Measurements from ENCODE around the gene ACAP2.

ACAP2 gene

DNA sequence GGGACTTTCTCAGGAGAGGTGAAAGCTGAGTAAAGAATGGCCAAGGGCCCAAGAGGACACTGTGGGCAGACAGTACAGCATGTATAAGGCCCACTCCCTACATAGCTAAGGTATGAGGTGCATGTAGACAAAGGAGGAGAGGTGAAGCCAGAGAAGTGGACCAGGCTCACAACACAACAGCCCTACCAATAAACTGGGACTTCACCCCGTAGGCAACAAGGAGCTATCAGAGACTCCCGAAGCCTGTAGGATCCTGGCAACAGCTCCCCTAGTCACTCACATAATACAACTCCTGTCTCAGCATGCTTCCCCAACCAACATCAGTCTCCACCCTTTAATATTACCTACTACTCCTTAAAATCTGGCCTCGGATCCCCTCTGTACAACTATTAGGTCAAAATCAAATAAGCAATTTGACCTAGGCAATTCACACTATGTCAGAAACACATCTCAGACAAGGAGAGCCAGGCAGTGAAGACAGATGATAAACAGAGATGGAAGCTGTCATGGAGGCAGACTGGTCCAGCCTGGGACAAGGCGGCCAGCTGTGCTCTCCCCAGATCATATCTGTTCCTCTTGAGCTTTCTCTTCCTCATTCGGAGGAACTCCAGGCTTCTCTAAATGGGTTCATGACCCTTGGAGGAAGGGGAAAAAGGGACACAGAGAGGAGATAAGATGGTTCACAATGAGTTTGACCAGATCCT is 173.3 kb downstream of the ACAP2 start:
- Histone ChIP-seq H3K27ac (replicated peaks) (no peak overlapping the region), H3K27me3 (ENCODE audit: insufficient read depth, poor library complexity, severe bottlenecking) (no peaks in the 10 kb centered on the region), H3K4me3 (replicated peaks; ENCODE audit: insufficient read depth, low read length) (peak overlapping the region; percentile 70)
- TF ChIP-seq SPI1 (IDR thresholded peaks at IDR 0.05; ENCODE audit: borderline replicate concordance, low read depth): peak; percentile 77
- TF ChIP-seq, protein P1, sequence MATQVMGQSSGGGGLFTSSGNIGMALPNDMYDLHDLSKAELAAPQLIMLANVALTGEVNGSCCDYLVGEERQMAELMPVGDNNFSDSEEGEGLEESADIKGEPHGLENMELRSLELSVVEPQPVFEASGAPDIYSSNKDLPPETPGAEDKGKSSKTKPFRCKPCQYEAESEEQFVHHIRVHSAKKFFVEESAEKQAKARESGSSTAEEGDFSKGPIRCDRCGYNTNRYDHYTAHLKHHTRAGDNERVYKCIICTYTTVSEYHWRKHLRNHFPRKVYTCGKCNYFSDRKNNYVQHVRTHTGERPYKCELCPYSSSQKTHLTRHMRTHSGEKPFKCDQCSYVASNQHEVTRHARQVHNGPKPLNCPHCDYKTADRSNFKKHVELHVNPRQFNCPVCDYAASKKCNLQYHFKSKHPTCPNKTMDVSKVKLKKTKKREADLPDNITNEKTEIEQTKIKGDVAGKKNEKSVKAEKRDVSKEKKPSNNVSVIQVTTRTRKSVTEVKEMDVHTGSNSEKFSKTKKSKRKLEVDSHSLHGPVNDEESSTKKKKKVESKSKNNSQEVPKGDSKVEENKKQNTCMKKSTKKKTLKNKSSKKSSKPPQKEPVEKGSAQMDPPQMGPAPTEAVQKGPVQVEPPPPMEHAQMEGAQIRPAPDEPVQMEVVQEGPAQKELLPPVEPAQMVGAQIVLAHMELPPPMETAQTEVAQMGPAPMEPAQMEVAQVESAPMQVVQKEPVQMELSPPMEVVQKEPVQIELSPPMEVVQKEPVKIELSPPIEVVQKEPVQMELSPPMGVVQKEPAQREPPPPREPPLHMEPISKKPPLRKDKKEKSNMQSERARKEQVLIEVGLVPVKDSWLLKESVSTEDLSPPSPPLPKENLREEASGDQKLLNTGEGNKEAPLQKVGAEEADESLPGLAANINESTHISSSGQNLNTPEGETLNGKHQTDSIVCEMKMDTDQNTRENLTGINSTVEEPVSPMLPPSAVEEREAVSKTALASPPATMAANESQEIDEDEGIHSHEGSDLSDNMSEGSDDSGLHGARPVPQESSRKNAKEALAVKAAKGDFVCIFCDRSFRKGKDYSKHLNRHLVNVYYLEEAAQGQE (IDR thresholded peaks at IDR 0.05; ENCODE audit: insufficient replicate concordance, low read depth): no peak
- DNase-seq (ENCODE audit: low read depth in 1 of 2, low spot score in 1 of 2): peak; percentile 36 to 41

DNA sequence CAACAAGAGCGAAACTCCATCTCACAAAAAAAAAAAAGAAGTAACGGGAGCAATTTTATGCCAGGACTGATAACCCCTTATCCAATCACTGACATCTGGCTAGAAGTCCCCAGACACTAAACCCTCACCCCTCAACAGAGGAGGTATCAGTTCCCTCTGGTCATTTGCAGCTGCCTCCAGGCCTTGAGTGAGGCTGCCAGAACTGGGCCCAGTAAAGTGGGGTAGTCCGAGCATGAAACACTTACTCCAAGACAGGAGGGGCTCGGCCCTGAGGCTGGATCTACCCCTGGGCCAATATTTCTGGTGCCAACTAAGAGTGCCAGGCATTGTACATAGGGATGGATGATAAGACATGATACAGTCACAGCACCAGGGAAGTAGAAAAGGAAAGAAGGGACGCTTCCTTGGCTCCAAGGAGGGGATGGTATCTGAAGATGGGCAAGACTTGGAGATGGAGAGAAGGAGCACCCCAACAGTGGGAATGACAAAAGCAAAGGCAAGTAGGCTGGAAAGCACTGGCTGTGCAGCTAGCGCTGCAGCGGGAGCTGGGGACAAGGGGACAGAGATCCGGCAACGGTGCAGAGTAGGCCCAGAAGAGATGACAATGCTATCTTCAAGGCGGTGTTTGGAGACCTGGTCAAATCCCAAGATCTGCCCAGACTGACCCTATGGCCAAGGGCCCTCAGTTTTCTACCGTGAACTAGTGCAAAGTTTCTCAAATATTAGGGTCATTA is 174.1 kb downstream of the ACAP2 start:
- no peak for DNase-seq (ENCODE audit: low read depth in 1 of 2, low spot score in 1 of 2)
- no peak for TF ChIP-seq SPI1 (IDR thresholded peaks at IDR 0.05; ENCODE audit: borderline replicate concordance, low read depth)
- TF ChIP-seq GABPA (IDR thresholded peaks at IDR 0.05; ENCODE audit: low read depth): no peak
- no peak for TF ChIP-seq POLR2AphosphoS5 (IDR thresholded peaks at IDR 0.05; ENCODE audit: low read depth)
- TF ChIP-seq, protein P2, sequence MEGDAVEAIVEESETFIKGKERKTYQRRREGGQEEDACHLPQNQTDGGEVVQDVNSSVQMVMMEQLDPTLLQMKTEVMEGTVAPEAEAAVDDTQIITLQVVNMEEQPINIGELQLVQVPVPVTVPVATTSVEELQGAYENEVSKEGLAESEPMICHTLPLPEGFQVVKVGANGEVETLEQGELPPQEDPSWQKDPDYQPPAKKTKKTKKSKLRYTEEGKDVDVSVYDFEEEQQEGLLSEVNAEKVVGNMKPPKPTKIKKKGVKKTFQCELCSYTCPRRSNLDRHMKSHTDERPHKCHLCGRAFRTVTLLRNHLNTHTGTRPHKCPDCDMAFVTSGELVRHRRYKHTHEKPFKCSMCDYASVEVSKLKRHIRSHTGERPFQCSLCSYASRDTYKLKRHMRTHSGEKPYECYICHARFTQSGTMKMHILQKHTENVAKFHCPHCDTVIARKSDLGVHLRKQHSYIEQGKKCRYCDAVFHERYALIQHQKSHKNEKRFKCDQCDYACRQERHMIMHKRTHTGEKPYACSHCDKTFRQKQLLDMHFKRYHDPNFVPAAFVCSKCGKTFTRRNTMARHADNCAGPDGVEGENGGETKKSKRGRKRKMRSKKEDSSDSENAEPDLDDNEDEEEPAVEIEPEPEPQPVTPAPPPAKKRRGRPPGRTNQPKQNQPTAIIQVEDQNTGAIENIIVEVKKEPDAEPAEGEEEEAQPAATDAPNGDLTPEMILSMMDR (IDR thresholded peaks at IDR 0.05; ENCODE audit: insufficient read depth, low read length): no peak
- TF ChIP-seq, protein P1 (IDR thresholded peaks at IDR 0.05; ENCODE audit: insufficient replicate concordance, low read depth): no peak
- Histone ChIP-seq H3K27me3 (ENCODE audit: insufficient read depth, poor library complexity, severe bottlenecking) (no peaks in the 10 kb centered on the region), H3K4me3 (replicated peaks; ENCODE audit: insufficient read depth, low read length) (no peak overlapping the region), H3K27ac (replicated peaks) (no peak overlapping the region)

DNA sequence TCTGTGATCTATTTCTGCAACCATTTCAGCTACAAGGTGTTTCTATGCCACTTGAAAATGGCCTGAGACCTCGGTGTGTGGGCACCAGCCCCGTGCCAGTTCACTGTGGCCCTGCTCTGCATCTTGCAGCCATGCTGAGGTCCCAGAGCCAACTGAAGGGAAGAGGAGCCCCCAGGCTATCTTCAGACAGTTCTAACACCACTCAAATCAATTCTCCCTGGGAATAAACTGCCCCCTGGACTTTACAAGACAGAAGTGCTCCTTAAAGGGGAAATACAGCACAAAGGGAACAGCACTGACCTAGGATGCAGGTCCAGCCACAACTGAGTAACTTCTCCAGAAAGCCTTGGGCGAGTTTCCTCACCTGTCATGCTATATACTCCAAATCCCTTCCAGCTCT is 175.7 kb downstream of the ACAP2 start:
- Histone ChIP-seq H3K27me3 (ENCODE audit: insufficient read depth, poor library complexity, severe bottlenecking) (no peaks in the 10 kb centered on the region), H3K27ac (replicated peaks) (no peak overlapping the region), H3K4me3 (replicated peaks; ENCODE audit: insufficient read depth, low read length) (no peak overlapping the region)
- TF ChIP-seq SPI1 (IDR thresholded peaks at IDR 0.05; ENCODE audit: borderline replicate concordance, low read depth) (no peak), POLR2AphosphoS5 (IDR thresholded peaks at IDR 0.05; ENCODE audit: low read depth) (no peak), GABPA (IDR thresholded peaks at IDR 0.05; ENCODE audit: low read depth) (no peak)
- TF ChIP-seq, protein P2 (IDR thresholded peaks at IDR 0.05; ENCODE audit: insufficient read depth, low read length): no peak
- TF ChIP-seq, protein P1 (IDR thresholded peaks at IDR 0.05; ENCODE audit: insufficient replicate concordance, low read depth): no peak
- DNase-seq (ENCODE audit: low read depth in 1 of 2, low spot score in 1 of 2): no peak
